Measurements from ENCODE around the gene PCSK5.

DNA sequence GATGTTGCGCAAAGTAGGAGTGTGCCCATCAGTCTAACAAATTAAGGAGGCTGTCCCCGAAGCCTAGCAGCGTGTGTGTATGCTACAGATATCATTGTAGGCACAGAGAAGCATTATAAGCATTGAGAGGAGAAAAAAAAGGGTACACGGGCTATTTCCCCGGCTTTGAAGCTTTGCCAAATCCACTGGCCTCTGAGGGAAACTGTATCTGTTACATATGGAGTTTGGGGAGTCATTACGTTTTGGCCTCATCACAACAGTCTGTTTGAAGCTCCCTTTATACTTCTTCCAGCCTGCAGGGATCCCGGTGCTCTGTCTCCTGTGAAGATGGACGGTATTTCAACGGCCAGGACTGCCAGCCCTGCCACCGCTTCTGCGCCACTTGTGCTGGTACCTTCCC lies 297.8 kb downstream of the PCSK5 start:
- no peak for TF ChIP-seq ZNF274 (IDR thresholded peaks at IDR 0.05; ENCODE audit: low read depth, low read length)
- TF ChIP-seq YY1 (IDR thresholded peaks at IDR 0.05; ENCODE audit: insufficient read depth, insufficient read length): no peak
